Stomach (tissue), 4 donors: Measurements from ENCODE around the gene SPAG9.

Experiments used
- EP300 ChIP-seq: sonication (generic); formaldehyde crosslinking; IDR thresholded peaks from one replicate; pipeline ENCODE4 v1.6.1; 2017; ENCODE audit warnings: antibody characterized with exemption
- POLR2AphosphoS5 ChIP-seq, 3 donors: sonication (generic); formaldehyde crosslinking; IDR thresholded peaks; one replicate each; pipeline ENCODE4 v1.6.1; 2016; ENCODE audit warnings: antibody characterized with exemption in 3 of 3
- TF ChIP-seq, protein P1 (sequence below), 7 experiments: fragments of 450-650 bp in 4 of 7; fragments of 200-600 bp in 3 of 7; sonication (generic) in 3 of 7; IDR thresholded peaks; one replicate each; pipeline ENCODE4 v1.5.1; 2016 to 2019; ENCODE audit warnings: antibody characterized with exemption in 7 of 7, control low read depth in 2 of 7, mild to moderate bottlenecking in 1 of 7

DNA sequence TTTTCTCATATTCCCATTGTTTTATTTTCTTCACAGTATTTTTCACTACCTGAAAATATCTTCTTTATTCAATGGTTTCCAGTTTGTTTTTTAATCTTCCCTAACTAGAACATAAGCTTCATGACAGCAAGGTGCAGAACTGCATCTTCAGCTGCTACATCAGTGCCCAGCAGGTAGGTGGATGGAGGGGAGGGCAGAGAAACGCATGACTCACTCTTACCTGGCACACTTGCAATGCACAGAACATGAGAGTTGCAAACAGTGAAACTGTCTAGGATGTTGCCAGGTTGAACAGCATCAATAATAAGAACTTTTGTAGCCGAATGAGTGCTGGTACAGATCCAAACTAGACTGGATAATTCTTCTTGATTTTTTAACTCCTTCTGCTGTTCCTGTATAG is 127.1 kb downstream of the SPAG9 start:
- TF ChIP-seq EP300 = no peak
- TF ChIP-seq, protein P1, sequence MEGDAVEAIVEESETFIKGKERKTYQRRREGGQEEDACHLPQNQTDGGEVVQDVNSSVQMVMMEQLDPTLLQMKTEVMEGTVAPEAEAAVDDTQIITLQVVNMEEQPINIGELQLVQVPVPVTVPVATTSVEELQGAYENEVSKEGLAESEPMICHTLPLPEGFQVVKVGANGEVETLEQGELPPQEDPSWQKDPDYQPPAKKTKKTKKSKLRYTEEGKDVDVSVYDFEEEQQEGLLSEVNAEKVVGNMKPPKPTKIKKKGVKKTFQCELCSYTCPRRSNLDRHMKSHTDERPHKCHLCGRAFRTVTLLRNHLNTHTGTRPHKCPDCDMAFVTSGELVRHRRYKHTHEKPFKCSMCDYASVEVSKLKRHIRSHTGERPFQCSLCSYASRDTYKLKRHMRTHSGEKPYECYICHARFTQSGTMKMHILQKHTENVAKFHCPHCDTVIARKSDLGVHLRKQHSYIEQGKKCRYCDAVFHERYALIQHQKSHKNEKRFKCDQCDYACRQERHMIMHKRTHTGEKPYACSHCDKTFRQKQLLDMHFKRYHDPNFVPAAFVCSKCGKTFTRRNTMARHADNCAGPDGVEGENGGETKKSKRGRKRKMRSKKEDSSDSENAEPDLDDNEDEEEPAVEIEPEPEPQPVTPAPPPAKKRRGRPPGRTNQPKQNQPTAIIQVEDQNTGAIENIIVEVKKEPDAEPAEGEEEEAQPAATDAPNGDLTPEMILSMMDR (IDR thresholded peaks at IDR 0.05) = no peak
- TF ChIP-seq POLR2AphosphoS5 (IDR thresholded peaks at IDR 0.05) = no peak
